K562 (cell line): ENCODE measurements around the gene DMD.

Experiments used
- CBFB ChIP-seq: sonication (generic); formaldehyde crosslinking; IDR thresholded peaks from 2 replicates; pipeline ENCODE4 v1.4.0; 2020; ENCODE audit warnings: mild to moderate bottlenecking, missing genetic modification reagents
- CTCF ChIP-seq, 3 experiments: IDR thresholded peaks in 2 of 3; conservative IDR thresholded peaks in 1 of 3; 2 replicates each; pipeline ENCODE4 v1.5.1; 2011 to 2012; ENCODE audit warnings: low read length in 3 of 3, mild to moderate bottlenecking in 3 of 3, control low read depth in 2 of 3, improper control_type of control experiment in 1 of 3, inconsistent platforms in 1 of 3, low read depth in 1 of 3, mixed read lengths in 1 of 3, moderate library complexity in 1 of 3; ENCODE audit not compliant: insufficient read depth in 2 of 3
- E2F1 ChIP-seq: sonication (generic); formaldehyde crosslinking; IDR thresholded peaks from 2 replicates; pipeline ENCODE4 v1.8.1; 2023; ENCODE audit warnings: mild to moderate bottlenecking, missing genetic modification reagents, moderate library complexity
- FOSL1 ChIP-seq: fragments of 200-800 bp; sonication (Bioruptor generic); conservative IDR thresholded peaks from 2 replicates; pipeline ENCODE4 v1.6.1; 2016; ENCODE audit warnings: missing genetic modification characterization, missing compliant biosample characterization
- MTA1 ChIP-seq: fragments of 450-650 bp; IDR thresholded peaks from 2 replicates; pipeline ENCODE4 v1.6.1; 2017; ENCODE audit warnings: borderline replicate concordance
- MXI1 ChIP-seq: IDR thresholded peaks from 2 replicates; pipeline ENCODE4 v1.6.1; 2011; ENCODE audit warnings: low read depth, mild to moderate bottlenecking, improper control_type of control experiment, low read length
- POLR2A ChIP-seq: fragments of 450-650 bp; conservative IDR thresholded peaks from 2 replicates; pipeline ENCODE4 v1.6.1; 2016
- U2AF1 ChIP-seq: fragments of 200-400 bp; formaldehyde crosslinking; optimal IDR thresholded peaks from 2 replicates; pipeline ENCODE3; 2017; ENCODE audit warnings: mild to moderate bottlenecking, low read depth, low read length, moderate library complexity
- ZKSCAN1 ChIP-seq: fragments of 150-350 bp; IDR thresholded peaks from 2 replicates; pipeline ENCODE4 v1.6.1; 2016; ENCODE audit warnings: low read depth, low read length

- TF ChIP-seq FOSL1 (tag) (no peak), E2F1 (CRISPR knock-in tag) (no peak), ZKSCAN1 (no peak), CTCF (IDR thresholded peaks at IDR 0.05 in 2 of 3, conservative IDR thresholded peaks at IDR 0.05 in 1 of 3; ENCODE audit: insufficient read depth in 2 of 3, low read depth in 1 of 3, low read length in 3 of 3) (no peak), MXI1 (no peak), POLR2A (no peak), CBFB (no peak), U2AF1 (no peak), MTA1 (no peak)
Observed at GRCh38 chrX:31271615-31272471, 1939.5 kb downstream of the DMD start.
